ENCODE results near the gene AMBRA1. TPM values are rescaled to one million over a fixed set of nuclear protein-coding genes. Genes with fewer than 3 reads are reported as not detected.

The AMBRA1 gene
- total and polyA plus RNA-seq, 2 experiments from 2014 or later = 10.5 to 52.7 TPM

DNA sequence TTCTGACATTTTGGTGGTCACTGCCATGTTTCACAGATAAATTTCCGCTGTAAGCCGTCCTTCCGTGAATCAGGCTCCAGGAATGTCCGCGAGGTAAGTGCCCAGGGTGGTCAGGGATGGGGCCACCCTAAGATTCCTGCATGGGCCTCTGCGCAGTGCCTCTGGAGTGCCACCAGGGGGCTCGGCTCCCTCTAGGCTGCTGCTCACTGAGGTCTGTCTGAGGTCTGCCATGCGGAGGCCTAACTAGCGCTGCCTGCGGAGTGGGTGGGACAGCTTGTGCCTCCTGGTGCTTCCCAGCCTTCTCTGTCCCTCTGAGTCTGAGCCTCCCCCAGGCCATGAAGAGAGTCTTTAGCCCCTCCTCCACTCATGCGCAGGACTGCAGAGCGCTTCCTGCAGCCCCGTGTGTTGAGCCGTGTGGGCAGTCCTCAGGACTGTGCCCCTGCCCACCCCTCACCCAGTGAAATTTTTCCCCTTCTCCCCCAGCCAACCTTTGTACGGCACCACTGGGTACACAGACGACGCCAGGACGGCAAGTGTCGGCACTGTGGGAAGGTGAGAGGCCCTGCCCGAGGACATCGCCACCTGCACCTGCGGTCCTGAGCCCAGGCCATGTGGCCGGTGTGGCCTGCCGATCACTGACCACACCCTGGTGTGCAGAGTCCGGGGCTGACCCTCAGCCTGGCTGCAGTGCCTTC lies 224.2 kb downstream of the AMBRA1 start:
- Histone ChIP-seq H3K36me3 (no peaks in the 10 kb centered on the region), H3K4me3 (no peak overlapping the region), H3K9me3 (ENCODE audit: low read depth) (no peaks in the 10 kb centered on the region), H3K27ac (no peak overlapping the region), H3K27me3 (no peaks in the 10 kb centered on the region), H3K4me1 (ENCODE audit: low read depth) (peaks cover 9% of the 10 kb centered on the region)
- DNase-seq (ENCODE audit: low read depth in 1 of 2, low spot score in 1 of 2) = peak; percentile 84 to 88
- TF ChIP-seq, protein P1, sequence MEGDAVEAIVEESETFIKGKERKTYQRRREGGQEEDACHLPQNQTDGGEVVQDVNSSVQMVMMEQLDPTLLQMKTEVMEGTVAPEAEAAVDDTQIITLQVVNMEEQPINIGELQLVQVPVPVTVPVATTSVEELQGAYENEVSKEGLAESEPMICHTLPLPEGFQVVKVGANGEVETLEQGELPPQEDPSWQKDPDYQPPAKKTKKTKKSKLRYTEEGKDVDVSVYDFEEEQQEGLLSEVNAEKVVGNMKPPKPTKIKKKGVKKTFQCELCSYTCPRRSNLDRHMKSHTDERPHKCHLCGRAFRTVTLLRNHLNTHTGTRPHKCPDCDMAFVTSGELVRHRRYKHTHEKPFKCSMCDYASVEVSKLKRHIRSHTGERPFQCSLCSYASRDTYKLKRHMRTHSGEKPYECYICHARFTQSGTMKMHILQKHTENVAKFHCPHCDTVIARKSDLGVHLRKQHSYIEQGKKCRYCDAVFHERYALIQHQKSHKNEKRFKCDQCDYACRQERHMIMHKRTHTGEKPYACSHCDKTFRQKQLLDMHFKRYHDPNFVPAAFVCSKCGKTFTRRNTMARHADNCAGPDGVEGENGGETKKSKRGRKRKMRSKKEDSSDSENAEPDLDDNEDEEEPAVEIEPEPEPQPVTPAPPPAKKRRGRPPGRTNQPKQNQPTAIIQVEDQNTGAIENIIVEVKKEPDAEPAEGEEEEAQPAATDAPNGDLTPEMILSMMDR (IDR thresholded peaks at IDR 0.05; ENCODE audit: low read depth, low read length) = peak; percentile 95

DNA sequence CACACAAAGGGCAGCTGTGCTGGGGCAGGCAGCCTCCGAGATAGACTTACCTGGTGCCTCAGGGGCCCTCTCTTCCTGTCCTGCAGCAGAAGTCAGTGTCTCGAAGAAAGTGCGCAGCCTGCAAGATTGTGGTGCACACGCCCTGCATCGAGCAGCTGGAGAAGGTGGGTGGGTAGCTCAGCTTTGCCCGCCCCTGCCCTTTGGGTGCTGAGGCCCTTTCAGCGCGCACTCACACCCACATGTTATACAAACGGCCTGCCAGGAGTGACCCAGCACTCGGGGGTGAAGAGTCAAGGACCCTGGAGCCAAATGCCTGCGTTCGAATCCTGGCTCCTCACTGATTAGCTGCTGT lies 225.9 kb downstream of the AMBRA1 start:
- H3K9me3 ChIP-seq (ENCODE audit: low read depth) = no peaks in the 10 kb centered on the region
- H3K27ac ChIP-seq = no peak overlapping the region
- H3K4me1 ChIP-seq (ENCODE audit: low read depth) = peaks cover 17% of the 10 kb centered on the region
- TF ChIP-seq, protein P1 (IDR thresholded peaks at IDR 0.05; ENCODE audit: low read depth, low read length) = no peak
- DNase-seq (ENCODE audit: low read depth in 1 of 2, low spot score in 1 of 2) = no peak
- no peak overlapping the region for H3K4me3 ChIP-seq
- H3K36me3 ChIP-seq = no peaks in the 10 kb centered on the region
- H3K27me3 ChIP-seq = no peaks in the 10 kb centered on the region

DNA sequence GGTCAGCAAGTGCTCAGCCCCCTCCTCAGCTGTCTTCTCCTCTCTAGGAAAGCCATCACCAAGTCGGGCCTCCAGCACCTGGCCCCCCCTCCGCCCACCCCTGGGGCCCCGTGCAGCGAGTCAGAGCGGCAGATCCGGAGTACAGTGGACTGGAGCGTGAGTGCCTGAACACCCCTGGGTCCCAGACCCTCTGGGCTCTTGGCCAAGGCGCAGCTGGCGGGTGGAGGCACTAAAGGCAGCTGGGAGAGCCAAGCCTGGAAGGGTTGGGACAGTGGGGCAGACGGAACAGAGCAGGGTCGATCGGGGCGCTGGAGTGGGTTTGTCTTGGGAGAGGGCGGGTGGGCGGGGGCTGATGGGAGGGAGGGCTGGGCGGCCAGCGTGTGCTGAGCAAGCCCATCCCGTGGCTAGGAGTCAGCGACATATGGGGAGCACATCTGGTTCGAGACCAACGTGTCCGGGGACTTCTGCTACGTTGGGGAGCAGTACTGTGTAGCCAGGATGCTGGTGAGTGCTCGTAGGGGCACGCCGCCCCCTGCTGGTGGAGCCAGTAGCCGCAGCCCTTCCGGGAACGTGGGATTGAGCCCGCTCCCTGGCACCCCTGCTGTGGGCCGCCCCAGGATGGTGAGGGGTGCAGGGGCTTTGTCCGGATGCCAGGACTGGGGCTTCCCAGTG lies 226.4 kb downstream of the AMBRA1 start:
- Histone ChIP-seq H3K36me3 (no peaks in the 10 kb centered on the region), H3K27ac (peak overlapping the region; percentile 60), H3K4me3 (no peak overlapping the region), H3K27me3 (no peaks in the 10 kb centered on the region), H3K4me1 (ENCODE audit: low read depth) (peaks cover 22% of the 10 kb centered on the region), H3K9me3 (ENCODE audit: low read depth) (no peaks in the 10 kb centered on the region)
- TF ChIP-seq, protein P1 (IDR thresholded peaks at IDR 0.05; ENCODE audit: low read depth, low read length) = peak; percentile 75
- peak; percentile 63 to 75 for DNase-seq (ENCODE audit: low read depth in 1 of 2, low spot score in 1 of 2)

DNA sequence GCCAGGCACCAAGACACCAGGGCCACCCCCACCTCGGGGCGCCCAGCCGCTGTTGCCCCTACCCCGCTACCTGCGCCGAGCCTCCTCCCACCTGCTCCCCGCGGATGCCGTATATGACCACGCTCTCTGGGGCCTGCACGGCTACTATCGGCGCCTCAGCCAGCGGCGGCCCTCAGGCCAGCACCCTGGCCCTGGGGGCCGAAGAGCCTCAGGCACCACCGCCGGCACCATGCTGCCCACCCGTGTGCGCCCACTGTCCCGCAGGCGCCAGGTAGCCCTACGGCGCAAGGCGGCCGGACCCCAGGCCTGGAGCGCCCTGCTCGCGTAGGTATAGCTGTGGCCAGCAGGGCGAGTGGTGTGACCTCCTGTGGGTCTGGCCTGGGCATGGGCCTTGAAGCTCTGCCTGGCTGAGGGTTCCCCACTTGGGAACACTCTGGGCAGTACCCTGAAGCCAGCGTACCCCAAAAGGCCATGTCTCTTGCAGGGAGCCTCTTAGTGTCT lies 227.1 kb downstream of the AMBRA1 start:
- H3K27ac ChIP-seq = peak overlapping the region; percentile 60
- H3K4me3 ChIP-seq = no peak overlapping the region

DNA sequence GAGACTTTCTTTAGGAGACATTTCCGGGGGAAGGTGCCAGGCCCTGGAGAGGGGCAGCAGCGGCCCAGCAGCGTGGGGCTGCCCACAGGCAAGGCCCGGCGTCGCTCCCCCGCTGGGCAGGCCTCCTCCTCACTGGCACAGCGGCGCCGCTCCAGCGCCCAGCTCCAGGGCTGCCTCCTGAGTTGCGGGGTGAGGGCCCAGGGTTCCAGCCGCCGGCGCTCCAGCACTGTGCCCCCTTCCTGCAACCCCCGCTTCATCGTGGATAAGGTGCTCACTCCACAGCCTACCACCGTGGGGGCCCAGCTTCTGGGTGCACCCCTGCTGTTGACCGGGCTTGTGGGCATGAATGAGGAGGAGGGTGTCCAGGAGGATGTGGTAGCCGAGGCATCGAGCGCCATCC lies 227.6 kb downstream of the AMBRA1 start:
- Histone ChIP-seq H3K9me3 (ENCODE audit: low read depth) (no peaks in the 10 kb centered on the region), H3K36me3 (no peaks in the 10 kb centered on the region), H3K27ac (no peak overlapping the region), H3K4me1 (ENCODE audit: low read depth) (peaks cover 32% of the 10 kb centered on the region), H3K27me3 (no peaks in the 10 kb centered on the region), H3K4me3 (no peak overlapping the region)
- TF ChIP-seq, protein P1 (IDR thresholded peaks at IDR 0.05; ENCODE audit: low read depth, low read length) = no peak
- DNase-seq (ENCODE audit: low read depth in 1 of 2, low spot score in 1 of 2) = no peak

More for the DNA sequence above, 227.1 kb downstream of the AMBRA1 start:
- H3K36me3 ChIP-seq = no peaks in the 10 kb centered on the region
- H3K4me1 ChIP-seq (ENCODE audit: low read depth) = peaks cover 28% of the 10 kb centered on the region
- no peaks in the 10 kb centered on the region for H3K27me3 ChIP-seq
- DNase-seq (ENCODE audit: low read depth in 1 of 2, low spot score in 1 of 2) = no peak
- H3K9me3 ChIP-seq (ENCODE audit: low read depth) = no peaks in the 10 kb centered on the region
- TF ChIP-seq, protein P1 (IDR thresholded peaks at IDR 0.05; ENCODE audit: low read depth, low read length) = no peak

Data from cardiac muscle cell (in vitro differentiated cells and primary cell).